ENCODE measurements around the gene BCAR1.
A peak's percentile ranks its signal among the peaks of the same experiment; 100 is the strongest.
"Not testable (repeated sequence)": the region's sequence is repeated elsewhere in the genome, so short reads cannot be mapped to it uniquely, and the experiment has no call there.

BCAR1 gene, protein sequence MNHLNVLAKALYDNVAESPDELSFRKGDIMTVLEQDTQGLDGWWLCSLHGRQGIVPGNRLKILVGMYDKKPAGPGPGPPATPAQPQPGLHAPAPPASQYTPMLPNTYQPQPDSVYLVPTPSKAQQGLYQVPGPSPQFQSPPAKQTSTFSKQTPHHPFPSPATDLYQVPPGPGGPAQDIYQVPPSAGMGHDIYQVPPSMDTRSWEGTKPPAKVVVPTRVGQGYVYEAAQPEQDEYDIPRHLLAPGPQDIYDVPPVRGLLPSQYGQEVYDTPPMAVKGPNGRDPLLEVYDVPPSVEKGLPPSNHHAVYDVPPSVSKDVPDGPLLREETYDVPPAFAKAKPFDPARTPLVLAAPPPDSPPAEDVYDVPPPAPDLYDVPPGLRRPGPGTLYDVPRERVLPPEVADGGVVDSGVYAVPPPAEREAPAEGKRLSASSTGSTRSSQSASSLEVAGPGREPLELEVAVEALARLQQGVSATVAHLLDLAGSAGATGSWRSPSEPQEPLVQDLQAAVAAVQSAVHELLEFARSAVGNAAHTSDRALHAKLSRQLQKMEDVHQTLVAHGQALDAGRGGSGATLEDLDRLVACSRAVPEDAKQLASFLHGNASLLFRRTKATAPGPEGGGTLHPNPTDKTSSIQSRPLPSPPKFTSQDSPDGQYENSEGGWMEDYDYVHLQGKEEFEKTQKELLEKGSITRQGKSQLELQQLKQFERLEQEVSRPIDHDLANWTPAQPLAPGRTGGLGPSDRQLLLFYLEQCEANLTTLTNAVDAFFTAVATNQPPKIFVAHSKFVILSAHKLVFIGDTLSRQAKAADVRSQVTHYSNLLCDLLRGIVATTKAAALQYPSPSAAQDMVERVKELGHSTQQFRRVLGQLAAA

DNA sequence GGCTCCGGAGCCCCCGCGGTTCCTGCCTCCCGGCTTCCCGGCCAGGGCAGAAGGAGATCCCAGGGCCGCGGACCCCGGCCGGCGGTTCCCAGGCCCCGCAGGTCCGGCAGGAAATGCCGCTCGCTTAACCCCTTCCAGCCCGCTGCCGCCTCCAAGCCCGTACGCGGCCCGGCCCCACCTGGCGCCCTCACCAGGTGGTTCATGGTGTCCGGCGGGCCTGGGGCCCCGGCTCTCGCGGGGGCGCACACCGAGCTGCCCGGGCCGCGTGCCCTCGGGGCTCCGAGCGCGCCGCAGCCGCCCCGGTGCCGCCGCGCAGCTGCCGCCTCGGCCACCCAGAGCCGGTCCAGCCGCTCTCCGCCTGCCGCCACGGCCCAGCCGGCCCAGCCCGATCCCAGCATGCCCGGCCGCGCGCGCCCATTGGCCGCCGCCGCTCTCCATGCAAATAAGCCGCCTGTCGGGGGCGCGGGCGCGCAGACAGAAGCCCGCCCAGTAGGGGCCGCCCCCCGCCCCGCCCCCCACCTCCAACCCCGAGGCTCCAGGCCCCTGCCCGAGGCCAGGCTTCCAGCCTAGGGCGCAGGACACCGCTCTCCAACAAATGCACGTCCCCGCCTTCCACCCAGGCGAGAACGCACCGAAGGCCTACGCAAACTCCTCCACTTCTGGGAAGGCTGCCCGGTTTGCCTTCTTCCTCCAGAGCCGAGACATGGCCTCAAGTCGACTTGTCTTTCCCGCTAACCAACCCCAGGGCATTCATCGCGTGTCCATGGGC is at the start of gene BCAR1:
Gene BCAR1, minus strand, starts transcription at position 345 of the 769 bp plus-strand sequence. Its CDS starts 142 bp downstream, at position 203.
- DNase-seq = peak; percentile 54

- DNase-seq = no peak
Observed at GRCh38 chr16:75298267-75298666, 46.8 kb upstream of the BCAR1 start.

- peak; percentile 10 for DNase-seq
Observed at GRCh38 chr16:75296606-75297005, 45.2 kb upstream of the BCAR1 start.

GRCh38 chr16:75294773-75295459 is 43.5 kb upstream of the BCAR1 start:
- DNase-seq = no peak

GRCh38 chr16:75293772-75294171 is 42.3 kb upstream of the BCAR1 start:
- no peak for DNase-seq

DNA sequence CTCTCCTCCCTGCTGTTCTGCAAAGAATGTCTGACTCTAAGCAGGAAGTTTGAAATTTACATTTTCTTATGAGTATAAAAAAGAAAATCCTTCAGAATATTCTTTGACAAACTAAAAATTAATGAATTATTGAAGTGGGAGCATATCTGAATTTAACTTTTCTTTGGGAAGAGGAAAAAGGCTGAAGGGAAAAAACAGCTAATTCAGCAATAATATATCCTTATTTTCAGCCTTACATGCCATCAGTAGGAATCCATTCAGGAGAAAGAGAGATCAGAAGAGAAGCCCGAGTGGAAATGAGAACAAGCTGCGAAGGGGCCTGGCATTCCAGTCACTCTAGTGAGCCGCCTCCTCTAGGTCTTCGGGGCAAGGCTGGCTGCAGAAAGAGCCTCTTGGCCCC is 41.7 kb upstream of the BCAR1 start:
- no peak for DNase-seq

- no peak for DNase-seq
Observed at GRCh38 chr16:75292691-75293090, 41.3 kb upstream of the BCAR1 start.

DNA sequence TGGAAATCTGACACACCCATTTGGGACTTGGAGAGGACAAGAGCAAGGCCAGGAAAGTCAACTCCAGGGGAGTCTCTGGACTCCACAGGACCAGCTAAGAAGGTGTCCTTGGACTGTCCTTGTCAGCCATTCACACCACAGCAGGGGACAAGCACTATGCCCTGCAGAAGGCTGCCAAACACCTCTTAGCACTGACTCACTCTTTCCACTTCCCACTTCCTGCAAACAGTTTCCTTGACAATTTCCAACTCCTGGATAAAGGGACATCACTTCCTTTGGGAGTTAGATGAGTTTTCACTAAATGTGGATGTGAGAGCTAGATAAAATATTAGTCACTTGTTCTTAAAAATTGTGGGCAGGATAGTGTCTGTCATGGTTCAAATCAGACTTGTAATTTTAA is 37.8 kb upstream of the BCAR1 start:
- no peak for DNase-seq

DNA sequence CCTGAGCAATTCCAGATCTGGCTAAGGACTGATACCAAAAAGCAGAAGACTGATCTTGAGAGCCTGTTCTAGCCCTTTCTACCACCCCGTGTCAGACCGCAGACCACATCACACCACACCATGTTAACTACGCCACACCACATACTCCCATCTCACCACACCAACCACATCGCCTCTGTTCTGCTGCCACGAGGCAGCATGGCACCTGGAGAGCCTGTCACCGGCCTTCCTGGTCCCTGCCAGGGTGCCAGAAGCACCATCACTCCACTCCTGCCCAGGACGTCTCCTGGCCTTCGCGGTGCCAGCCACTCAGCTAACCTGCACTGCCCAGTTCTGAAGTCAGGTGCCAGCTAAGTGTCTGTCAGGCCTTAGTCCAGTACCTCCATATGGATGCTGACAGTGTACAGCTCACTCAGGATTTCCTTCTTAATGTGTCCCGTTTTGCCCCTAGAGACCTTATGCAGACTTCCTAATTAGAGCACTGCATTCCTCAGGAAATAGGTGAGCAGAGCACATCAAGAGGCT is 37.2 kb upstream of the BCAR1 start:
- DNase-seq = no peak

GRCh38 chr16:75288181-75288580 is 36.8 kb upstream of the BCAR1 start:
- no peak for DNase-seq

- DNase-seq = no peak
Observed at GRCh38 chr16:75287708-75288107, 36.3 kb upstream of the BCAR1 start.

GRCh38 chr16:75286389-75286788 is 35.0 kb upstream of the BCAR1 start:
- no peak for DNase-seq

- no peak for DNase-seq
Observed at GRCh38 chr16:75282466-75283281, 31.2 kb upstream of the BCAR1 start.

DNA sequence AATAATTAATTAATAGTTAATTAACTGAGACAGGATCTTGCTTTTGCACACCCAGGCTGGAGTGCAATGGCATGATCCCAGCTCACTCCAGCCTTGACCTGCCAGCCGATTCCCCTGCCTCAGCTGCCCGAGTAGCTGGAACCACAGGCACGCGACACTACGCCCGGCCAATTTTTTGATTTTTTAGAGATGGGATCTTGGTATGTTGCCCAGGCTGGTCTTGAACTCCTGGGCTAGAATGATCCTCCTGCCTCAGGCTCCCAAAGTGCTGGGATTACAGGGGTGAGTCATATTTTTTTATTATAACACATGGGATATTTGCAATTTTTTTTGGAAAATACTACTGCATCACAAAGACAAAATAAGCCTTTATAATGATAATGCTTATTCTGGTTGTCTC is 30.4 kb upstream of the BCAR1 start:
- DNase-seq = no peak

DNA sequence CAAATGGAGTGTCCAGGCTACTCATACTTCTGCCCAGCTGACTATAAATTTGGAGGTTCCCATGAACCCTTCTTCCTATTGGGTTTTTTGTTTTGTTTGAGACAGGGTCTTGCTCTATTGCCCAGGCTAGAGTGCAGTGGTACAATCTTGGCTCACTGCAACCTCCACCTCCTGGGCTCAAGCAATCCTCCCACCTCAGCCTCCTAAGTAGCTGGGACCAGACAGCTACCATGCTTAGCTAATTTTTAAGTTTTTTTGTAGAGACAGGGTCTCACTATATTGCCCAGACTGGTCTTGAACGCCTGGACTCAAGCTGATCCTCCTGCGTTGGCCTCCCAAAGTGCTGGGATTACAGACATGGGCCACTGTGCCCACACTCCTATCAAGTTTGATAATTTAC is 29.6 kb upstream of the BCAR1 start:
- not testable (repeated sequence) for DNase-seq

DNA sequence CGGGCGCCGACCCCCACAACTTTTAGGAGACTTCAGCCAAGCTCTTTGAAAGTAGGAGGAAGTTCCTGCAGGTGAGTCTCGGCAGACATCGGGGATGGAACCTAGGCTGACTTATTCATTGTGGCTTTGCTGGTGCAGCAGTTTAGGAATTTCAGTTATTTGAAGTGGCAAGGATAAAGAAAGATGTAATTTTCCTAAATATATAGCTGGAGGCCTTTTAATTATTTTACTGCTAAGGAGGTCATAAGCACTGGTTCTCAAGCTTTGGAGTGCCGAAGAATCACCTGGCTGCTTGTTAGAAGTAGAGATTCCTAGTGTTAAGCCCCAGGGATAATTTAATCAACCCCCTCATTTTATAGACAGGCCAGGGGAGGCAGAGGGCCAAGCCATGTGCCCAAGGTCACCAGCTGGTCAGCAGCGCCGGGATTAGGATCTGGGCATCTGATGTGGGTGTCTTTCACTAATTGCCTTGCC is 28.9 kb upstream of the BCAR1 start:
- no peak for DNase-seq

- DNase-seq = no peak
Observed at GRCh38 chr16:75279305-75279704, 27.9 kb upstream of the BCAR1 start.

DNA sequence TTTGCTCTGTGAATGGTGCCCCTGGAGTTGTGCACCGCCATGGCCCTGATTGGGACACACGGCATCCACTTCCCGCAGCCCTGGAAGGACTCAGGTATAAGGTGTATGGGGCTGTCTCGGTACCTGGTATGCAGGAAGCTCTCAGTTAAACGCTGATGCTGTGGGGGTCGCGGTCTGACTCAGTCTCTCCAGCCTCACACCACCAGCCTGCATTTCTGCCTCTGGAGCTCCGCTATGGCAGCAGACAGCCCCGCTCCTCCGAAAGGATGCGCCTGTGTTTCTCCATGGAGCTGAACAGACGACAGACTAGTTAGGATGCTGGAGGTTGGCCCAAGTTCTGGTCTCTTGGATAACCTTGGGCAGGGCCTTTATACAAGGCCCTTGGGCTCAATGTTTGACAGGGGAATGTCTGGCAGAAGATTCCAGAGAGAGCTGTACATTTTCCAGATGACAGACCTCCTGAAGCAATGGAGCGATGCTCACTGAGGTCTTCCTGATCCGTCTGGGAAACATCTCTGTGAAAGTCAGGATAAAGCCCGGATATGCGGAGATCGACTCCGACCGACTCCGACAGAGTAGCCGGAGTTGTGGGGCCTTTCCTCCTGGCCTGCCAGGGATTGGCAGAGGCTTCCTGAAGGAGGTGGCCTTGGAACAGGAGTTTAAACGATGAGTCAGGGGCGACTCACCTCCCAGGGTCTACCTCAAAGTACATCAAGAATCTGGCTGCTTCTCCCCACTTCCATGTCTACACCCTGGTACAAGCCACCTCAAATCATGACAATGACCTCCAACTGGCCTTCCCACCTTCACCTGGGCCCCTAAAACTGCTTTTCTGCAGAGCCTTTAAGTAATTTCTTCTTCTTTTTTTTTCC is 21.9 kb upstream of the BCAR1 start:
- no peak for DNase-seq

DNA sequence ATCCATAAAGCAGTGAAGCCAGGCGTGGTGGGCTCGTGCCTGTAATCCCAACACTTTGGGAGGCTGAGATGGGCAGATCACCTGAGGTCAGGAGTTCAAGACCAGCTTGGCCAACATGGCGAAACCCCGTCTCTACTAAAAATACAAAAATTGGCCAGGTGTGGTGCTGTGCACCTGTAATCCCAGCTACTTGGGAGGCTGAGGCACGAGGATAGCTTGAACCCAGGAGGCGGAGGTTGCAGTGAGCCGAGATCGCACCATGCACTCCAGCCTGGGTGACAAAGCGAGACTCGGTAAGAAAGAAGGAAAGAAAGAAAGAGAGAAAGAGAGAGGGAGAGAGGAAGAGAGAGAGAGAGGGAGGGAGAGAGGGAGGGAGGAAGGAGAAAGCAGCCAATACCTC is 21.2 kb upstream of the BCAR1 start:
- not testable (repeated sequence) for DNase-seq

DNA sequence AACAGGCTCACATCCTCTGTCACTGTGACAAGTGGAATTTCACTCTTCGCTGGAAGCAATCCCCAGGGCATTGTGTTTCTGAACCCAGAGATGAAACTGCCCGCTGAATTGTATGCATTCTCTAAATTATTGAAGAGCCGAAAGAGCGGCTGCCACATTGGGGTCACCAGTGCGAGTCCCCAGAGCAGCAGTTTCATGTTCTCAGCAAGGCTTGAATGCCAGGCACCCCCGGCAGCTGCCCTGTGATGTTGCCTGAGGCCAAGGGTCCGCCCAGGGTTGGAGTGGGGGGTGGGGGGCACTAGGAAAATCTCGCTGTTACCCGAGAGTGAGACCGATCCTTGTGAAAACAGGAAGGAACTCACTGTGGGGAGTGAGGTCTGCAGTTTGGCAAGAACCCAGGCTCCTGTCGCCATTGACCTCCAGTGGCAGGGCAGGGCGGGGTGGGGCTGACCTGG is 20.7 kb upstream of the BCAR1 start:
- DNase-seq = no peak
